HepG2 (cell line): ENCODE measurements around the gene DNLZ. TPM values are rescaled to one million over a fixed set of nuclear protein-coding genes. Genes with fewer than 3 reads are reported as not detected.

Source experiments
- ARNTL ChIP-seq: sonication (generic); formaldehyde crosslinking; IDR thresholded peaks from 2 replicates; pipeline ENCODE4 v1.4.0; 2020; ENCODE audit warnings: mild to moderate bottlenecking, missing genetic modification reagents
- KDM4B ChIP-seq: sonication (generic); formaldehyde crosslinking; IDR thresholded peaks from 2 replicates; pipeline ENCODE4 v1.4.0; 2020; ENCODE audit warnings: missing genetic modification reagents
- NPAS2 ChIP-seq: sonication (generic); formaldehyde crosslinking; IDR thresholded peaks from 2 replicates; pipeline ENCODE4 v1.8.0; 2022; ENCODE audit warnings: mild to moderate bottlenecking, missing genetic modification reagents, borderline replicate concordance
- PITX1 ChIP-seq: sonication (generic); formaldehyde crosslinking; IDR thresholded peaks from 2 replicates; pipeline ENCODE4 v1.5.1; 2020; ENCODE audit warnings: mild to moderate bottlenecking, missing genetic modification reagents
- SMAD9 ChIP-seq: sonication (generic); formaldehyde crosslinking; IDR thresholded peaks from 2 replicates; pipeline ENCODE4 v1.5.1; 2020; ENCODE audit warnings: mild to moderate bottlenecking, missing genetic modification reagents
- TAF1 ChIP-seq: sonication (generic); formaldehyde crosslinking; IDR thresholded peaks from 2 replicates; pipeline ENCODE4 v1.4.0; 2020; ENCODE audit warnings: missing genetic modification reagents
- ZBTB7B ChIP-seq: sonication (generic); formaldehyde crosslinking; IDR thresholded peaks from 2 replicates; pipeline ENCODE4 v1.4.0; 2020; ENCODE audit warnings: missing genetic modification reagents
- ZMYM4 ChIP-seq: sonication (generic); formaldehyde crosslinking; IDR thresholded peaks from 2 replicates; pipeline ENCODE4 v1.8.1; 2023; ENCODE audit warnings: mild to moderate bottlenecking, missing genetic modification reagents
- ZNF329 ChIP-seq: sonication (generic); formaldehyde crosslinking; IDR thresholded peaks from 2 replicates; pipeline ENCODE4 v1.9.0; 2021; ENCODE audit warnings: low read depth, mild to moderate bottlenecking, missing genetic modification reagents
- ZNF678 ChIP-seq: sonication (generic); formaldehyde crosslinking; IDR thresholded peaks from 2 replicates; pipeline ENCODE4 v1.4.0; 2020; ENCODE audit warnings: mild to moderate bottlenecking, missing genetic modification reagents
- ZNF788 ChIP-seq: sonication (generic); formaldehyde crosslinking; IDR thresholded peaks from 2 replicates; pipeline ENCODE4 v1.5.0; 2020; ENCODE audit warnings: mild to moderate bottlenecking, missing genetic modification reagents, borderline replicate concordance
- polyA plus RNA-seq, 8 experiments: library from polyadenylated mRNA; depleted of rRNA in 3 of 8; stranded (reverse) in 7 of 8; unstranded in 1 of 8; fragments of >200 nt; fragmentation: Illumina TruSeq in 4 of 8; extraction: Trizol in 4 of 8; gene quantifications; 2 replicates each; pipeline versions ENCODE4 v1.2.1 to v1.2.3, GENCODE V29; 2011 to 2016; ENCODE audit warnings: low read depth in 4 of 8, missing spikeins in 1 of 8, mixed read lengths in 1 of 8; ENCODE audit not compliant: insufficient read depth in 1 of 8
- total RNA-seq, 5 experiments: library from RNA; depleted of rRNA; stranded (reverse); fragments of >200 nt; fragmentation: Illumina TruSeq; extraction: Trizol; gene quantifications; 2 replicates each; pipeline ENCODE4 v1.2.3, GENCODE V29; 2016; ENCODE audit warnings: low read depth in 1 of 5
- TF ChIP-seq, protein P1 (sequence below): sonication (generic); formaldehyde crosslinking; conservative IDR thresholded peaks from 2 replicates; pipeline ENCODE4 v1.8.0; 2022; ENCODE audit warnings: missing genetic modification reagents
- TF ChIP-seq, protein P2 (sequence below), 2 experiments: sonication (generic) in 1 of 2; formaldehyde crosslinking in 1 of 2; IDR thresholded peaks; 2 replicates each; pipeline versions ENCODE4 v1.6.1 to v1.9.0; 2014 to 2022; ENCODE audit warnings: antibody characterized with exemption in 1 of 2, borderline replicate concordance in 1 of 2, inconsistent platforms in 1 of 2, low read depth in 1 of 2, missing genetic modification reagents in 1 of 2
- TF ChIP-seq, protein P3 (sequence below): sonication (generic); formaldehyde crosslinking; IDR thresholded peaks from 2 replicates; pipeline ENCODE4 v1.4.0; 2020; ENCODE audit warnings: missing genetic modification reagents
- TF ChIP-seq, protein P4 (sequence below): sonication (generic); formaldehyde crosslinking; IDR thresholded peaks from 2 replicates; pipeline ENCODE4 v1.8.0; 2022; ENCODE audit warnings: mild to moderate bottlenecking, missing genetic modification reagents
- TF ChIP-seq, protein P5 (sequence below): sonication (generic); formaldehyde crosslinking; IDR thresholded peaks from 2 replicates; pipeline ENCODE4 v1.4.0; 2020; ENCODE audit warnings: missing genetic modification reagents

Gene DNLZ
- total and polyA plus RNA-seq, 2 of the 13 experiments (the other 11 are each of a cell fraction or from before 2014, with no cell fraction given): 3.4 to 8.0 TPM

DNA sequence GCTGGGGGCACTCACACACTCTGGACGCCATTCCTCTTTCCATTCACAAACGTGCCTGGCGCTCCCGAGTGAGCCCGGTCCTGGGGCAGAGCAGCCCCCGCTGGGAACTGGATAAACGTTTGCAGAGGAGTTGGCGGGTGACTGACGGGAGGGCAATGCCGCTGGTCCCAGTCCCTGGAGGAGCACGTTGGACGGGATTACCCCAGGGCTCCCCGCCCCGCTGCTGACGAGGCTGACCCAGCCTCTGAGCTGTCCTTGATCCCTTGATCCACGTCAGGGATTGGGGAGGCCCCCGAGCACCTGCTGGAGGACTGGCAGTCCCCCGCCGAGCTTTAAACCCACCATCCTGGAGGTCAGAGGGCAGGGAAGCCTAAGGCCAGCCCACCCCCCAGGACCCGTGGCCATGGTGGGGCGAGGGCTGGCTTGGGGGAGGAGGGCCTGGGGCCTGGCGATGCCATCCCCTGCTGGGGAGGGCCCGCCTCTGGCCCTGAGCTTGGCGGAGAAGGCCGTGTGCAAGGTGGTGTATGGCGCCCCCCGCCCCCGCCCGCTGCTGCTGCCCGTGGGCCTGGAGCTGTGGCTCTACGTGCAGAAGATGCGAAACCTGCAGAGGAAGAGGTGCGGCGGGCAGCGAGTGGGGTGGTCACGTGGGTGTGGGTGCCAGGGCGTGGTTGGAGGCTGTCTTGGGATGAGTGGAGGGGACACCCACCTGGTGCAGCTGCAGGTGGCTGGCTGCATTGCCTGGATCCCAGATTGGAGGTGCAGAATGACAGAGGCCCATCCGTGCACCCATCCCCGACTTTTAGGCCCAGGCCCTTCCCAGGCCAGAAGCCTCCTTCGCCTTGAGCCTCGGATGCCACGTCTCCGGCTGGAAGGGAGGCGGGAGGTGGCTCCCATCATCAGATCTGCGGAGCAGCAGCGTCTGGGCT is 31.7 kb downstream of the DNLZ start (continued):
- TF ChIP-seq, protein P1, sequence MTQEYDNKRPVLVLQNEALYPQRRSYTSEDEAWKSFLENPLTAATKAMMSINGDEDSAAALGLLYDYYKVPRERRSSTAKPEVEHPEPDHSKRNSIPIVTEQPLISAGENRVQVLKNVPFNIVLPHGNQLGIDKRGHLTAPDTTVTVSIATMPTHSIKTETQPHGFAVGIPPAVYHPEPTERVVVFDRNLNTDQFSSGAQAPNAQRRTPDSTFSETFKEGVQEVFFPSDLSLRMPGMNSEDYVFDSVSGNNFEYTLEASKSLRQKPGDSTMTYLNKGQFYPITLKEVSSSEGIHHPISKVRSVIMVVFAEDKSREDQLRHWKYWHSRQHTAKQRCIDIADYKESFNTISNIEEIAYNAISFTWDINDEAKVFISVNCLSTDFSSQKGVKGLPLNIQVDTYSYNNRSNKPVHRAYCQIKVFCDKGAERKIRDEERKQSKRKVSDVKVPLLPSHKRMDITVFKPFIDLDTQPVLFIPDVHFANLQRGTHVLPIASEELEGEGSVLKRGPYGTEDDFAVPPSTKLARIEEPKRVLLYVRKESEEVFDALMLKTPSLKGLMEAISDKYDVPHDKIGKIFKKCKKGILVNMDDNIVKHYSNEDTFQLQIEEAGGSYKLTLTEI (CRISPR knock-in tag): no peak
- TF ChIP-seq, protein P2, sequence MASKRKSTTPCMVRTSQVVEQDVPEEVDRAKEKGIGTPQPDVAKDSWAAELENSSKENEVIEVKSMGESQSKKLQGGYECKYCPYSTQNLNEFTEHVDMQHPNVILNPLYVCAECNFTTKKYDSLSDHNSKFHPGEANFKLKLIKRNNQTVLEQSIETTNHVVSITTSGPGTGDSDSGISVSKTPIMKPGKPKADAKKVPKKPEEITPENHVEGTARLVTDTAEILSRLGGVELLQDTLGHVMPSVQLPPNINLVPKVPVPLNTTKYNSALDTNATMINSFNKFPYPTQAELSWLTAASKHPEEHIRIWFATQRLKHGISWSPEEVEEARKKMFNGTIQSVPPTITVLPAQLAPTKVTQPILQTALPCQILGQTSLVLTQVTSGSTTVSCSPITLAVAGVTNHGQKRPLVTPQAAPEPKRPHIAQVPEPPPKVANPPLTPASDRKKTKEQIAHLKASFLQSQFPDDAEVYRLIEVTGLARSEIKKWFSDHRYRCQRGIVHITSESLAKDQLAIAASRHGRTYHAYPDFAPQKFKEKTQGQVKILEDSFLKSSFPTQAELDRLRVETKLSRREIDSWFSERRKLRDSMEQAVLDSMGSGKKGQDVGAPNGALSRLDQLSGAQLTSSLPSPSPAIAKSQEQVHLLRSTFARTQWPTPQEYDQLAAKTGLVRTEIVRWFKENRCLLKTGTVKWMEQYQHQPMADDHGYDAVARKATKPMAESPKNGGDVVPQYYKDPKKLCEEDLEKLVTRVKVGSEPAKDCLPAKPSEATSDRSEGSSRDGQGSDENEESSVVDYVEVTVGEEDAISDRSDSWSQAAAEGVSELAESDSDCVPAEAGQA (IDR thresholded peaks at IDR 0.05; ENCODE audit: low read depth): no peak
- TF ChIP-seq, protein P2 (CRISPR knock-in tag; IDR thresholded peaks at IDR 0.05; ENCODE audit: borderline replicate concordance): no peak
- TF ChIP-seq, protein P3, sequence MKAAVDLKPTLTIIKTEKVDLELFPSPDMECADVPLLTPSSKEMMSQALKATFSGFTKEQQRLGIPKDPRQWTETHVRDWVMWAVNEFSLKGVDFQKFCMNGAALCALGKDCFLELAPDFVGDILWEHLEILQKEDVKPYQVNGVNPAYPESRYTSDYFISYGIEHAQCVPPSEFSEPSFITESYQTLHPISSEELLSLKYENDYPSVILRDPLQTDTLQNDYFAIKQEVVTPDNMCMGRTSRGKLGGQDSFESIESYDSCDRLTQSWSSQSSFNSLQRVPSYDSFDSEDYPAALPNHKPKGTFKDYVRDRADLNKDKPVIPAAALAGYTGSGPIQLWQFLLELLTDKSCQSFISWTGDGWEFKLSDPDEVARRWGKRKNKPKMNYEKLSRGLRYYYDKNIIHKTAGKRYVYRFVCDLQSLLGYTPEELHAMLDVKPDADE: no peak
- TF ChIP-seq, protein P4, sequence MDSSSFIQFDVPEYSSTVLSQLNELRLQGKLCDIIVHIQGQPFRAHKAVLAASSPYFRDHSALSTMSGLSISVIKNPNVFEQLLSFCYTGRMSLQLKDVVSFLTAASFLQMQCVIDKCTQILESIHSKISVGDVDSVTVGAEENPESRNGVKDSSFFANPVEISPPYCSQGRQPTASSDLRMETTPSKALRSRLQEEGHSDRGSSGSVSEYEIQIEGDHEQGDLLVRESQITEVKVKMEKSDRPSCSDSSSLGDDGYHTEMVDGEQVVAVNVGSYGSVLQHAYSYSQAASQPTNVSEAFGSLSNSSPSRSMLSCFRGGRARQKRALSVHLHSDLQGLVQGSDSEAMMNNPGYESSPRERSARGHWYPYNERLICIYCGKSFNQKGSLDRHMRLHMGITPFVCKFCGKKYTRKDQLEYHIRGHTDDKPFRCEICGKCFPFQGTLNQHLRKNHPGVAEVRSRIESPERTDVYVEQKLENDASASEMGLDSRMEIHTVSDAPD (CRISPR knock-in tag): no peak
- TF ChIP-seq ZMYM4 (no peak), NPAS2 (CRISPR knock-in tag) (no peak), ZBTB7B (CRISPR knock-in tag) (peak; percentile 39; the same call in 1 of the 2 replicates), SMAD9 (no peak), ZNF788 (CRISPR knock-in tag) (peak; percentile 26; the same call in 1 of the 2 replicates), ZNF678 (CRISPR knock-in tag) (no peak), KDM4B (CRISPR knock-in tag) (no peak), TAF1 (CRISPR knock-in tag) (no peak), PITX1 (CRISPR knock-in tag) (peak; percentile 83), ARNTL (CRISPR knock-in tag) (no peak), ZNF329 (CRISPR knock-in tag) (no peak)
- TF ChIP-seq, protein P5, sequence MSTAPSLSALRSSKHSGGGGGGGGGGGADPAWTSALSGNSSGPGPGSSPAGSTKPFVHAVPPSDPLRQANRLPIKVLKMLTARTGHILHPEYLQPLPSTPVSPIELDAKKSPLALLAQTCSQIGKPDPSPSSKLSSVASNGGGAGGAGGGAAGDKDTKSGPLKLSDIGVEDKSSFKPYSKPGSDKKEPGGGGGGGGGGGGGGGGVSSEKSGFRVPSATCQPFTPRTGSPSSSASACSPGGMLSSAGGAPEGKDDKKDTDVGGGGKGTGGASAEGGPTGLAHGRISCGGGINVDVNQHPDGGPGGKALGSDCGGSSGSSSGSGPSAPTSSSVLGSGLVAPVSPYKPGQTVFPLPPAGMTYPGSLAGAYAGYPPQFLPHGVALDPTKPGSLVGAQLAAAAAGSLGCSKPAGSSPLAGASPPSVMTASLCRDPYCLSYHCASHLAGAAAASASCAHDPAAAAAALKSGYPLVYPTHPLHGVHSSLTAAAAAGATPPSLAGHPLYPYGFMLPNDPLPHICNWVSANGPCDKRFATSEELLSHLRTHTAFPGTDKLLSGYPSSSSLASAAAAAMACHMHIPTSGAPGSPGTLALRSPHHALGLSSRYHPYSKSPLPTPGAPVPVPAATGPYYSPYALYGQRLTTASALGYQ (CRISPR knock-in tag): no peak
